Endothelial cell of umbilical vein (primary cell): ENCODE measurements around the gene ASCL4. TPM values are rescaled to one million over a fixed set of nuclear protein-coding genes. Genes with fewer than 3 reads are reported as not detected.

ENCODE experiments used
- polyA plus RNA-seq, 4 experiments: library from polyadenylated mRNA; depleted of rRNA in 3 of 4; stranded (reverse) in 3 of 4; unstranded in 1 of 4; fragments of >200 nt; gene quantifications; 2 replicates each; pipeline versions ENCODE4 v1.2.1 to v1.2.3, GENCODE V29; 2011 to 2012; ENCODE audit warnings: missing spikeins in 1 of 4
- total RNA-seq: library from RNA; stranded (reverse); gene quantifications from 2 replicates; pipeline ENCODE4 v1.2.3, GENCODE V29; 2021

The ASCL4 gene
- total and polyA plus RNA-seq, 2 donors (not counting 3 experiments of a cell fraction or from before 2014, with no cell fraction given), result not detected

Other genes with a start within 250 kb of the ASCL4 start
- 68.6 and 70.8 TPM in 2 replicates for gene PWP1, start 88.9 kb upstream of the ASCL4 start, total RNA-seq
- 76.8 and 154 TPM in 2 replicates for gene PWP1, start 88.9 kb upstream of the ASCL4 start, polyA plus RNA-seq
- gene PRDM4, start 13.6 kb upstream of the ASCL4 start, total RNA-seq, result 33.4 and 36.8 TPM in 2 replicates
- 22.1 and 25.6 TPM in 2 replicates for gene PRDM4, start 13.6 kb upstream of the ASCL4 start, polyA plus RNA-seq